GM13977 (cell line): ENCODE data around the gene C1orf122.
A peak's percentile ranks its signal among the peaks of the same experiment; 100 is the strongest.

Experiments
- DNase-seq: peaks from one replicate; pipeline ENCODE4 v3.0.0; 2012; ENCODE audit warnings: low spot score
- in situ Hi-C: fragments of 300-500 bp; cut with MboI; formaldehyde crosslinking; loops from one replicate; pipeline ENCODE4 v1.12.0; 2022; ENCODE audit warnings: low sequenced_read_pairs, low pct_unique_long_range_greater_than_20kb, mixed read lengths, inconsistent platforms; ENCODE audit not compliant: unreplicated experiment
- TF ChIP-seq, protein P1 (sequence below): IDR thresholded peaks from 2 replicates; pipeline ENCODE4 v1.5.1; 2012; ENCODE audit warnings: mild to moderate bottlenecking, control low read depth; ENCODE audit not compliant: insufficient read depth; ENCODE audit errors: extremely low read depth, missing control alignments

Gene C1orf122

DNA sequence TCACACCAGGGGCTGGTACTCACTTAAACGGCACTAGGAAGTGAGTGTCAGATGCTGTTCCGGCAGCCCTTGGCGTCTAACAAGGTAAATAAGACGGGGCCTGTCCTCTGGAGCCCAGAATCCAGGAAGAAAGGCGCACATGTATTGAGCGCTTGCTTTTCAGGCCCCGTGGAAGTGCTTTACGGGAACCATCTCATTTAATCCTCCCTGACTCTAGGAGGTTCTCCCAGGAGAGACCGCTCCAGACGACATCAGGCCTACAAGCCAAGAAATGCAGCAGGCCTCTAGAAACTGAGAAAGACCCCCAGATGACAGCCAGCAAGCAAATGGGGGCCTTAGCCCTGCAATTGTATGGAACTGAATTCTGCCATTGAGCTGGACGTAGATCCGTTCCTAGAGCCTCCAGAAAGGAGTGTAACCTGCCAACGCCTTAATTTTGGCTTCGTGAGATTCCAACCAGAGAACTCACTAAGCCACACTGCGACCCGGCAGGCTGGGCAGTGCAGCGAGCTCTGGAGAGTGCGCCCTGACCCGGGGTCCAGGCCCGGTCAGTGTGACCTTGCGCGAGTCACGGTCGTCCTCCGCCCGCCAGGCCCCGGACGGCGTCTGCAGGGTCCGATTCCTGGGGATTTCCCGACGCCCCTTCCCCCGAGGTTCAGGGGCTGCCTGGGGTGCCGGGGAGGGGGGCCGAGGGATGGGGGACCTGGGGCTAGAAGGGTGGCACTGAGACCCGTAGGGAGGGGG lies 14.5 kb upstream of the C1orf122 start:
- no peak for DNase-seq
- in situ Hi-C loops = no loop called here
- TF ChIP-seq, protein P1, sequence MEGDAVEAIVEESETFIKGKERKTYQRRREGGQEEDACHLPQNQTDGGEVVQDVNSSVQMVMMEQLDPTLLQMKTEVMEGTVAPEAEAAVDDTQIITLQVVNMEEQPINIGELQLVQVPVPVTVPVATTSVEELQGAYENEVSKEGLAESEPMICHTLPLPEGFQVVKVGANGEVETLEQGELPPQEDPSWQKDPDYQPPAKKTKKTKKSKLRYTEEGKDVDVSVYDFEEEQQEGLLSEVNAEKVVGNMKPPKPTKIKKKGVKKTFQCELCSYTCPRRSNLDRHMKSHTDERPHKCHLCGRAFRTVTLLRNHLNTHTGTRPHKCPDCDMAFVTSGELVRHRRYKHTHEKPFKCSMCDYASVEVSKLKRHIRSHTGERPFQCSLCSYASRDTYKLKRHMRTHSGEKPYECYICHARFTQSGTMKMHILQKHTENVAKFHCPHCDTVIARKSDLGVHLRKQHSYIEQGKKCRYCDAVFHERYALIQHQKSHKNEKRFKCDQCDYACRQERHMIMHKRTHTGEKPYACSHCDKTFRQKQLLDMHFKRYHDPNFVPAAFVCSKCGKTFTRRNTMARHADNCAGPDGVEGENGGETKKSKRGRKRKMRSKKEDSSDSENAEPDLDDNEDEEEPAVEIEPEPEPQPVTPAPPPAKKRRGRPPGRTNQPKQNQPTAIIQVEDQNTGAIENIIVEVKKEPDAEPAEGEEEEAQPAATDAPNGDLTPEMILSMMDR = no peak

DNA sequence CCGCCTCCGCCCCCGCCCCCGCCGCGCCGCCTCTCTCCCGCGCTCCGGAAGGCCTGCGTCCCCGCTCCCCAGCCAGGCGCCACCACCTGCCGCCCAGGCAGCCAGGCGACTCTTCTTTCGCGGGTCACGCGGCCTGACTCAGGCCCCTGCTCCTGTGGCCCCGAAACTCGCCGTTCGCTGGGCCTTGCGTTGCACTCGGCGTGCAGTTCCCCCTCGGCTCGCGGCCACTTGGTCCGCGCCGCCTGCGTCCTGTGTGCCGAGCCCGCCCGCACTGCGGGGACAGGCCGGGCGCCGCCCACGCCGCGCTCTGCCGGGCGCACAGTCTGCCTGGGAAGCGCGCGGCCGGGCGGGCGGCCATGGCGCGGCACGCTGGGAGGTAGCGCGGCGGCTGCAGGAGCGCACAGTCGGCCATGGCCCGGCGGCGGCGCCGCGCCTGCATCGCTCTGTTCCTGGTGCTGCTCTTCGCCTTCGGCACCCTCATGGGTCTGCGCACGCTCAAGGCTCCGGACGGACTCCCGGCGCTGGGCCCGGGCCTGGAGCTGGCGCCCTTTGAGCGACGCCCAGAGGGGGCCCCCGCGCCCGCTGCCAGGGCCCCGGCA lies 13.7 kb upstream of the C1orf122 start, which contains the start of gene MANEAL:
MANEAL (plus strand) TSS at position 75 of the 599 bp plus-strand sequence; CDS start at position 411, 336 bp downstream.
- in situ Hi-C loops = no loop called here
- TF ChIP-seq, protein P1 = no peak
- peak; percentile 86 for DNase-seq

DNA sequence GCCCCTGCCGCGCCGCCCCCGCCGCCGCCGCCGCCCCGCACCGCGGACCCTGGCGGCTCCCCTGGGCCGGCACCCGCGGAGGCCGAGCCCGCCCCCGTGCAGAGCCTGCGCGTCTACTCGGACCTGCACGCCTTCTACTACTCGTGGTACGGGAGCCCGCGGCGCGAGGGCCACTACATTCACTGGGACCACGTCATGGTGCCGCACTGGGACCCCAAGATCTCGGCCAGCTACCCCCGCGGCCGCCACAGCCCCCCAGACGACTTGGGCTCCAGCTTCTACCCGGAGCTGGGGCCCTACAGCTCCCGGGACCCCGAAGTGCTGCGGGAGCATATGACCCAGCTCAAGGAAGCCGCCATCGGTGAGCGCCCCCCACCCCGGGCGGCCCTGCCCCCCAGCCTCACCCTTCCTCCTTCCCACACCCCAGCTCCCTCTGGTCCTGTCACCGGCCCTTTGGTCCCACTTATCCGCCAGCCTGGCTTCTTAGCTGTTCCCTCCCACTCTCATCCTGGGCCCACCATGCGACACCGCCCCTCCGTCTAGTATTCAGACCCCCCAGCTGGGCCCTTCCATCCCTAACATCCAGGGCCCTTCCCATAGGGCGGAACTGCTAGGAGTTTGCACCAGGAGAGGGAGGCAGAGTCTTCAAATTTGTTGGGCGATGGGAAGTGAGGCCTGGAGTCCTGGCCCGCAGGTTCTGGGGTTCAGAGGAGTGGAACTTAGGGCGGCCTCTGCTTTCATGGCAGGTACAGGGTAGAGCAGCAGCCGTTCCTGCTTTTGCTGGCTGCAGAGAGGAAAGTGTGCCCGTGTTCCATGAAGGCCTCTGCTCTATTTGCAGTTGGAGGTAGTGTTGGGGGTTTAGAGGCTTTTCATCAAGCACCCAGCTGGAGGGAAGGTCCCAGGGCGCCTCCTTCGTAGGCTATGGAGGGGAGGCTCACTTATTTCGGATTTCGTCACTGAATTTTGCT lies 12.9 kb upstream of the C1orf122 start:
- TF ChIP-seq, protein P1 = peak; percentile 5
- in situ Hi-C loops = no loop called here
- peak; percentile 45 for DNase-seq

DNA sequence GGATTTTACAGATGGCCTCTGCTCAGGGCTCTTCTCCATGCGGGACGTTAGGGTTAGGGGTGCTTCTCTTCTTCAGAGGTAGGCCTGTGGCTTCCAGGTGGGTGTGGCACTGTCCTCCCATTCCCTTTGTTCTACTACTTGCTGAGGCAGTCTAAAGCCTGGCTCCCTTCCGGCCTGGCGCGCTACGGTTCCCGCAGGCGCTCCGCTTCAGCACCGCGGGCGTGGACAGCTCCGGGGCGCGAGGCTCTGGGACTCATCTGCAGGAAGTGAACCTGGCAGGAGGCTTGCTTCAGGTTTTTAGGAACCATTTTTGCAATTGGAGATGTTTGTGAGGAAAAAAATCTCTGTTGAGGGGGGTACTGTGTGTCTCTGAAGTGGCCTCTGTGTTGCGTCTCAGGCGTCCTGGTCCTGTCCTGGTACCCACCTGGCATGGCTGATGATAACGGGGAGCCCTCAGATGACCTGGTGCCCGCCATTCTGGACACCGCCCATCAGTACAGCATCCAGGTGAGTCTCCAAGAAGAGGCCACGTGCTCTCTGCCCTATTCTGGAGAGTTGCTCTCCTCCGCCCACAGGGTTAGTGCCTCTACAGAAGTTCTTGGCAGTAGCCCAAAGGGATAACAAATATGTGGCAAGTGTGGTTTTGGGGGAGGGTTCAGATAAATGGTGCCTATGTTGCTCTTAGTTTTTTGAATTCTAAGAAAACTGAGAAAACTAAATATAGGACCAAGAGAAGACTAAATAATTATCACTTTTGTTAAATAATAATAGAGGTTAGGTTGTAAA lies 12.1 kb upstream of the C1orf122 start:
- in situ Hi-C loops = no loop called here
- TF ChIP-seq, protein P1 = no peak

DNA sequence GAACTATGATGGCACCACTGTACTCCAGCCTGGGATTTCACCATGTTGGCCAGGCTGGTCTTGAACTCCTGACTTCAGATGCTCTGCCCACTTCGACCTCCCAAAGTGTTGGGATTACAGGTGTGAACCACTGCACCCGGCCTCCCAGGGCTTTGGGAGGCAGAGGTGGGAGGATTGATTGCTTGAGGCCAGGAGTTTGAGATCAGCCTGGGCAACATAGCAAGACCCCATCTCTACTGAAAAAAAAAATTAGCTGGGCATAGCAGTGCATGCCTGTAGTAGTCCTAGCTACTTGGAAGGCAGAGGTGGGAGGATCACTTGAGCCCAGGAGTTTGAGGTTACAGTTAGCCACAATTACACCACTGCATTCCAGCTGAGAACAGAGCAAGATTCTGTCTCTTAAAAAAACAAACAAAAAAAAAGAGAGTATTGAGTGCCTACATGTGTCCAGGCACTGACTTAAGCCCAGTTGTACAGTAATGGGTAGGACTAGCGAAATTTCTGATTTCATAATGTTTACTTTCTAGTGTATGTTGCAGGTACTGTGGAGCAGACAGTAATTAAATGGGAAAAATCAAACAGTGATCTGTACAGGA lies 9.7 kb upstream of the C1orf122 start:
- no peak for DNase-seq
- TF ChIP-seq, protein P1 = no peak
- in situ Hi-C loops = no loop called here

More for the DNA sequence above, 12.1 kb upstream of the C1orf122 start:
- DNase-seq = peak; percentile 70
